ENCODE results near the gene HEXA.

Gene HEXA

GRCh38 chr15:72372361-72372760, 3.5 kb downstream of the HEXA start:
- no peak for DNase-seq

- no peak for DNase-seq
Observed at GRCh38 chr15:72369964-72370363, 5.8 kb downstream of the HEXA start.

- no peak for DNase-seq
Observed at GRCh38 chr15:72368899-72369298, 6.9 kb downstream of the HEXA start.

- DNase-seq: no peak
Observed at GRCh38 chr15:72368325-72368724, 7.5 kb downstream of the HEXA start.

GRCh38 chr15:72365844-72366243, 10.0 kb downstream of the HEXA start:
- DNase-seq: no peak

- no peak for DNase-seq
Observed at GRCh38 chr15:72361176-72361575, 14.6 kb downstream of the HEXA start.

- DNase-seq: no peak
Observed at GRCh38 chr15:72358650-72359171, 17.1 kb downstream of the HEXA start.

- DNase-seq: no peak
Observed at GRCh38 chr15:72358121-72358520, 17.7 kb downstream of the HEXA start.

GRCh38 chr15:72354496-72354895, 21.3 kb downstream of the HEXA start:
- no peak for DNase-seq

GRCh38 chr15:72353266-72353665, 22.5 kb downstream of the HEXA start:
- no peak for DNase-seq

GRCh38 chr15:72345806-72346205, 30.0 kb downstream of the HEXA start:
- no peak for DNase-seq

GRCh38 chr15:72345280-72345679, 30.5 kb downstream of the HEXA start:
- no peak for DNase-seq

GRCh38 chr15:72344602-72345001, 31.2 kb downstream of the HEXA start:
- no peak for DNase-seq

GRCh38 chr15:72342385-72342784, 33.4 kb downstream of the HEXA start:
- no peak for DNase-seq

GRCh38 chr15:72341361-72341760, 34.5 kb downstream of the HEXA start:
- DNase-seq: no peak

- DNase-seq: no peak
Observed at GRCh38 chr15:72340366-72340765, 35.4 kb downstream of the HEXA start.

- no peak for DNase-seq
Observed at GRCh38 chr15:72339777-72340177, 36.0 kb downstream of the HEXA start.

- no peak for DNase-seq
Observed at GRCh38 chr15:72338617-72339321, 37.0 kb downstream of the HEXA start.

- DNase-seq: no peak
Observed at GRCh38 chr15:72338148-72338547, 37.7 kb downstream of the HEXA start.

- DNase-seq: no peak
Observed at GRCh38 chr15:72334842-72335241, 41.0 kb downstream of the HEXA start.

- no peak for DNase-seq
Observed at GRCh38 chr15:72331021-72331420, 44.8 kb downstream of the HEXA start.

GRCh38 chr15:72323752-72324151, 52.1 kb downstream of the HEXA start:
- DNase-seq: no peak

GRCh38 chr15:72319985-72320671, 55.7 kb downstream of the HEXA start, which contains the start of gene CELF6:
CELF6 (minus strand) TSS chr15:72320157; CDS start chr15:72319874, 283 bp downstream.
- peak; percentile 96 for DNase-seq

- DNase-seq: peak; percentile 83
Observed at GRCh38 chr15:72319360-72319984, 56.3 kb downstream of the HEXA start.
